Stimulated activated CD4-positive, alpha-beta T cell treated with anti-CD3 and anti-CD28 coated beads, TNF-alpha, amount 100 ng/mL, for 48 hours (primary cell): ENCODE results near the gene RBM17.
"Not testable (repeated sequence)": the region's sequence is repeated elsewhere in the genome, so short reads cannot be mapped to it uniquely, and the experiment has no call there.

ENCODE experiments used
- DNase-seq, 3 donors: peaks; one replicate each; pipeline ENCODE4 v3.0.0-alpha.2; 2020; ENCODE audit warnings: low read depth in 3 of 3

Gene RBM17

DNA sequence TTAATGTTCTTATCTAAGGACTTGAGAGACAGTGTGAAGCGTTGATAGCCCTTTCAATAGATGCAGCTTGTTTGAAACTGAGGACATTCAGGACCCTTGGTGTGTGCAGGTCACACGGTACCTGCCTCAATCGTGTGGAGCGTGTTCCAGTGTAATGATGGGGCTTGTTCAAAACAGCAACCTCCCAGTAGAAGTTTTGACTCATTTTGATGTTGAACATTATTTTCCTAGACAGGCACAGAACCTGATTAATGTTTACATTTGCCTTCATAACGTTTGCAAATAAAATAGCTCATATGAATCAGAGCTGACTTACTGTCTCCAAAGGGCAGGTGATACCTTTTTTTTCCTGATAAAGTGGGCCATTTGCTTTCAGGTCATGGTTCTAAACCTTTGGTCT is 21.3 kb downstream of the RBM17 start:
- no peak for DNase-seq

DNA sequence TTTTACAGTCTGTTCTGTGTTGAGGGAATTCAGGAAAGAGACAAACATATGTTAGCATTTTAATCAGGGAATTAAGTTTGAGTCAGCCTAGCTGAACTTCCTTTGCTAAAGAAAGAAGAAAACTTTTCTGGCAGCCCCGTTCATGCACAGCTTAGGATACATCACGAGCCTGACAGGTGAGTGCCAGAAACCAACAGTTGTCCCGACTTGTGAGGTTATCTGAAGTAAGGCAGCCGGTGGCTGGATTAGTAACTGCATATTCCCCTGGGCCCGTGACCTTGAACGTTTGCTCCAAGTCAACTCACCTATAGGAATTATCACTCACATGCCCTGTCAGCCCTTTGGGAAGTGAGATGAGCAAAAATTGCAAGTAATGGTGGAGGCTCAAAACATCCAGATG is 24.1 kb downstream of the RBM17 start:
- no peak for DNase-seq

DNA sequence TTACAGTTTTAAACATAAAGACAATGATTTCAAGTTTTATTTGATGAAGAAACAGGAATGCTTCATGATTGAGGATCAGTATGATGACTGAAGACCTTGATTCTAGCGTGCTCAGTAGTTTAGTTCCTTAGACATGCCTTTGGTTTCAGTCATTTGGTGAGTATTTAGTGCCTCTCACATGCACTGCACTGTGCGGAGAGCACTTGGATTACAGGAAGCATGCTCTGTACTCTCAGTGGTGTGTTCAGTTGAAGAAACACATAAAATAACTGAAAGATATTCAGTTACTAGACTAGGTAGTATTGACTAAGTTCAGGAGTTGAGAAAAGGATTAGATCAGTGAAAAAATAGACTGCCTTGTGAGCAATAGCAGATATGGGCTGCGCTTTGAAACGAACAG is 25.5 kb downstream of the RBM17 start:
- no peak for DNase-seq

- DNase-seq: no peak
These were observed 26.0 kb downstream of the RBM17 start for GRCh38 chr10:6114805-6115341.

- DNase-seq: no peak
These were observed 26.6 kb downstream of the RBM17 start for GRCh38 chr10:6115411-6115810.

DNA sequence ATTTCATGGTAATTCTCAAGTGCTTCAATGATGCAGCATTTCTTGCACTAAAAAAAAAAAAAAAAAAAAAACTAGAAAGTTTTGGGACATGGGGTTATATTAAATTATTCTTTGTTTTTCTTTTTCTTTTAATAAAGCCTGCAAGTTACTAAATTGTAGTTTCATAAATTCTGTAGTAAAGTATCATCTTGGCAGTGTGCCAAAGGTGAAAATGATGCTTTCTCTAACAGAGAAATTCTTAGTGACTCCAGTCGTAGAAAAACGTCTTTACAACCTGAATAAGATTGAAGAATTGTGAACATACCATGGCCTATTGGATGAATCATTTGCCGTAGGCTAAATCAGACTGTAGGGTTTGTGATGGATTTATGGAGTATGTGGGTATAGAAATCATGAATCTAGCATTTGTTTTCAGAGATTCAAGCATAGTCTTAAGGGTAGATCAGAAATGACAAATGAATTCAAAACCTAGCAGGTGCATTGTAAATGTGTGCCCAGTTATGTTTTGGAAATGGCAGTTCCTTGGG is 27.1 kb downstream of the RBM17 start:
- DNase-seq: no peak

- DNase-seq: no peak
These were observed 28.0 kb downstream of the RBM17 start for GRCh38 chr10:6116806-6117205.

GRCh38 chr10:6117711-6118110 is 28.9 kb downstream of the RBM17 start:
- no peak for DNase-seq

- no peak for DNase-seq
These were observed 30.6 kb downstream of the RBM17 start for GRCh38 chr10:6119423-6119822.

- no peak for DNase-seq
These were observed 31.1 kb downstream of the RBM17 start for GRCh38 chr10:6119962-6120361.

GRCh38 chr10:6120691-6121090 is 31.9 kb downstream of the RBM17 start:
- no peak for DNase-seq

DNA sequence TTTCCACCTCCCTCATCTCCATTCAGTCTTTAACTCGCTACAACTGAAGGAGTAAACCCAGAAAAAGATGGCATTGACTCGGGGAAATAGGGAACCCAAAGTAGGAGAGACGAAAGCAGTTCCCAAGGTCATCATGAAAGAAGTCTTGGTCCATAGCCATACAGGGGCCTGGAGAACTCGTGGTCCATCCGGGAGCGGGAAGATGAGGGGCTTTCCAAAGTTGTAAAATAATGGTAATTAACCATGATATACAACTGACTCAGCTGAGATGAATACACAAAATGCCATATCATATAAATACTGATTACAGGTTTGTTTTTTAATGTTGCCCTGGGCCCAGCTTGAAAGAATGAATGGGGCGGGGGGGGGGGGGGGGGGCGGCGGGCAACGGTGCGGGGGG is 32.3 kb downstream of the RBM17 start:
- DNase-seq: no peak

DNA sequence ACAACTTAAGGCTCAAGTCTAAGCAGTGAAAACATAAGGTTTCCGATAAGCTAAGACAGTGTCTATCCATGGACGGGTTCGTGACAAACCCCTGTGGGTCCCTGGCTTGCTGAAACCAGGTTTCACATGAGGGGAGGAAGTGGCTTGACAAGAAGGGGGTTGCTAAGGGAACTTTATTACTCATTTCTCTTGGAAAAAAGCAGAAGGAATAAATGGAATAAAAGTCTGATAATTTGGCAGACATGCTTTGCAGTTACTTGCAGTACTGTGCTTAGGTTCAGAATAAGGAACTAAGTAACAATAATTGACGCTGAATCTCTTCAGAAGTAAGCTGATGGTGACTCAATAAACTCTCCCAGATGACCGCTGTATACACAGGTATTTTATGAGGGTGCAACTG is 34.7 kb downstream of the RBM17 start:
- no peak for DNase-seq

DNA sequence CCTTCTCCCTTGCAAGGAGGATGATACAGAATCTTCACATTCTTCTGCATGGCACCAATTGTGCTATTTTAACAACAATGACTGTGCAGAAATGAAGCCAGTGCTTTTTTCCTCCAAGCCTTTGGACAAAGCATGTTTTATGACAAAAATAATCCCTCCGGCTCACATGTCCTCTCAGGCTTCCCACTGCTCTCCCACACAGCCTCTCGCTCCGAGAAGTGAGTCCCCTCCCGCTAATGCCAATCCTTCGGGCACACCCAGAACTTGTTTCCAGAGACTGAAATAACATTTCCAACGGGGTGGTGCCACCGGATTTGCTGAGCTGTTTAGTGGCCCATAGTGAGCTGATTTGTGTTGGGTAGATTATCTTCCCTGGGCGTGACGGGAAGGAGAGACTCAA is 35.8 kb downstream of the RBM17 start:
- no peak for DNase-seq

DNA sequence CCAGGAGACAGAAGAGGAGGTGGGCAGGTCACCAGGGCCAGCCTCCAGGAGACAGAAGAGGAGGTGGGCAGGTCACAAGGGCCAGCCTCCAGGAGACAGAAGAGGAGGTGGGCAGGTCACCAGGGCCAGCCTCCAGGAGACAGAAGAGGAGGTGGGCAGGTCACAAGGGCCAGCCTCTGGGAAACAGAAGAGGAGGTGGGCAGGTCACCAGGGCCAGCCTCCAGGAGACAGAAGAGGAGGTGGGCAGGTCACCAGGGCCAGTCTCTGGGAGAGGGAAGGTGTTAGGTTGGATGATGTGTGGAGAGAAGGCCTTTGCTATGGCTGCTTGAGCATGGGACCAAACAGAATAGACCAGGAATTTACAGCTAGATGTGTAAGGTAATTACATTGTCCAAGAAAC is 38.6 kb downstream of the RBM17 start:
- not testable (repeated sequence) for DNase-seq

DNA sequence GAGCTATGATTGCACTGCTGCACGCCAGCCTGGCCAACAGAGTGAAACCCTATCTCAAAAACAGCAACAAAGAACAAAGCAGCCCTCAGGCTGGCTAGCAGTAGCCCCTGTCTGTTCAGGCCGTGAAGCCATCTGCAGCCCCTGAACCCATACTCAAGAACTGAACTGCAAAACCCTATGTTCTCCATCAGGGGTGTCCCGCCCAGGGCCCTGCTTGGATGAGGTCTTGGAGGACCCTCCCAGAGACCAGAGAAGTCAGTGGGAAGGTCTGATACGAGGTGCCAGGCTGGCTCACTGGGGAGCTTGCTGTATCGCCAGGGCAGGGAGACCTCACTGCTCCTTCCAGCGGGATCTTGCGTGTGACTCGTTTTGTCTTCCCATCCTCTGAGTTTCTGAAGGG is 39.3 kb downstream of the RBM17 start:
- no peak for DNase-seq

GRCh38 chr10:6128591-6129251 is 39.9 kb downstream of the RBM17 start:
- no peak for DNase-seq

GRCh38 chr10:6130848-6131470 is 42.1 kb downstream of the RBM17 start:
- no peak for DNase-seq

DNA sequence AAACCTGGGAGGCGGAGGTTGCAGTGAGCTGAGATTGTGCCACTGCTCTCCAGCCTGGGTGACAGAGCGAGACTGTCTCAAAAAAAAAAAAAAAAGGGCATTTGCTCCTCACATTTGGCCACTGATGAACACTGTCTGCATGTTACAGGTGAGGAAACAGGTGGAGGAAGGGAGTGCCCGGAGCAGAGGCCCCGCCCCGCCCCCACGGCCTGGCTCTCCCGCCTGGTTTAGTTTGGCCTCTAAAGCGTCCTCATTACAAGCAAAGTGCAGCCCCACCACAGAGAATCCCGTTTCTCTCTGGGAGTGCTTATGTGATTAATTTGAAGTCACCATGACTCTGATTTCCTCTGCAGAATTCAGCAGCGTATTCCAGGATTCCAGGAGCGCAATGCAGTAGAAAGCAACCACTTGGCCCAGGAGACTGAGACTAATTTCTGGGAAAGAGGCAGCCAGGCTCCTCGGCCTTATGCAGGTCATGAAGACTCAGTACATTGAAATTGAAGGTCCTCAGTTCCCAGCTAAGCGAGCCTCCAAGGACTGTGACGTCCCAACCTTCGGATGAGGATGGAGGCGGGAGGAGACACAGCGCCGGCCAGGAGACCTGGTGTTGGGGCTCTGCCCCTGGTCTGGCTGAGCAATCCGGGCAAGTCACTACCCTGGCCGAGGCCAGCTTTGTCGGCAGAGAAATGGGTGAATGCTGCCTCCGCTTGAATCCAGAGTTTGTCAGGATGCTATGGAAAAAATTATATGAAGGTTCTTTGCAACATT is 44.7 kb downstream of the RBM17 start:
- no peak for DNase-seq

- no peak for DNase-seq
These were observed 45.4 kb downstream of the RBM17 start for GRCh38 chr10:6134099-6134823.

DNA sequence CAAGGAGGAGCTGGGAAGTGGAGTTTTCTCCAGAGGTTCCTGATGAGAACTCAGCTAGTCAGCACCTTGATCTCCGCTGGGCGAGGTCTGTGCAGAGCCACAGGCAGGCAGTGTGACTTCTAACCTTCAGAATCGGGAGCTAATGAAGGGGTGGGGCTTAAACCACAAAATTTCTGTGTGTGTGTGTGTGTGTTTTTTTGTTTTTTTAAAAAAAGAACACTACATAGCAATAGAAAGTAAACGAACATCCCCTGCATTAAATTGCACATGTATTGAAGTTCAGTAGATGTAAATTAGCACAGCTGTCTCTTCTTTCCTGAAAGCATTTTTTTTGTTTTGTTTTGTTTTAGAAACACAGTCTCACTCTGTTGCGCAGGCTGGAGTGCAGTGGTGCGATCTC is 46.2 kb downstream of the RBM17 start:
- no peak for DNase-seq

- DNase-seq: no peak
These were observed 46.8 kb downstream of the RBM17 start for GRCh38 chr10:6135589-6136168.
